ENCODE data around the gene RALGPS1.
A peak's percentile ranks its signal among the peaks of the same experiment; 100 is the strongest.

RALGPS1 gene

GRCh38 chr9:126906091-126906490 lies 8.5 kb upstream of the RALGPS1 start:
- DNase-seq, result no peak

GRCh38 chr9:126907058-126907457 lies 7.5 kb upstream of the RALGPS1 start:
- no peak for DNase-seq

GRCh38 chr9:126915281-126915816 lies 767 bp downstream of the RALGPS1 start:
- no peak for DNase-seq

GRCh38 chr9:126915846-126916543 lies 1.4 kb downstream of the RALGPS1 start:
- DNase-seq, result no peak

GRCh38 chr9:126916909-126917308 lies 2.3 kb downstream of the RALGPS1 start:
- DNase-seq, result no peak

- no peak for DNase-seq
Measured at GRCh38 chr9:126919193-126919592, 4.6 kb downstream of the RALGPS1 start.

GRCh38 chr9:126925876-126926275 lies 11.3 kb downstream of the RALGPS1 start:
- no peak for DNase-seq

- DNase-seq, result no peak
Measured at GRCh38 chr9:126926364-126926763, 11.8 kb downstream of the RALGPS1 start.

GRCh38 chr9:126927419-126927818 lies 12.8 kb downstream of the RALGPS1 start:
- DNase-seq, result peak; percentile 31

- no peak for DNase-seq
Measured at GRCh38 chr9:126932871-126933321, 18.3 kb downstream of the RALGPS1 start.

- no peak for DNase-seq
Measured at GRCh38 chr9:126933334-126933980, 18.9 kb downstream of the RALGPS1 start.

- no peak for DNase-seq
Measured at GRCh38 chr9:126934441-126934840, 19.9 kb downstream of the RALGPS1 start.

- DNase-seq, result no peak
Measured at GRCh38 chr9:126935630-126936029, 21.0 kb downstream of the RALGPS1 start.

- no peak for DNase-seq
Measured at GRCh38 chr9:126937444-126937843, 22.9 kb downstream of the RALGPS1 start.

GRCh38 chr9:126938327-126938726 lies 23.7 kb downstream of the RALGPS1 start:
- DNase-seq, result no peak

GRCh38 chr9:126939821-126940221 lies 25.2 kb downstream of the RALGPS1 start:
- peak; percentile 40 for DNase-seq

- DNase-seq, result no peak
Measured at GRCh38 chr9:126942399-126942798, 27.8 kb downstream of the RALGPS1 start.

- no peak for DNase-seq
Measured at GRCh38 chr9:126945682-126946081, 31.1 kb downstream of the RALGPS1 start.

GRCh38 chr9:126947529-126947928 lies 32.9 kb downstream of the RALGPS1 start:
- no peak for DNase-seq

- DNase-seq, result no peak
Measured at GRCh38 chr9:126952205-126952977, 37.8 kb downstream of the RALGPS1 start.

- no peak for DNase-seq
Measured at GRCh38 chr9:126953041-126953809, 38.6 kb downstream of the RALGPS1 start.

GRCh38 chr9:126955811-126956210 lies 41.2 kb downstream of the RALGPS1 start:
- DNase-seq, result no peak
